SK-N-SH treated with all-trans-retinoic acid at 6 μM for 48 hours (cell line): ENCODE results near the gene STXBP5.

ENCODE experiments used
- ATAC-seq: fragments of 200-7000 bp; cut with Tn5 transposase; 3 replicates; pipeline ENCODE4 v1.9.1; 2020; ENCODE audit warnings: mild to moderate bottlenecking, moderate library complexity
- ARNTL ChIP-seq: fragments of 450-650 bp; formaldehyde crosslinking; IDR thresholded peaks from 2 replicates; pipeline ENCODE4 v1.5.0; 2020; ENCODE audit warnings: low read depth, mild to moderate bottlenecking, moderate library complexity, borderline replicate concordance
- BACH2 ChIP-seq: fragments of 250-450 bp; sonication (Bioruptor Pico); IDR thresholded peaks from 2 replicates; pipeline ENCODE4 v1.9.0; 2021; ENCODE audit warnings: mild to moderate bottlenecking, borderline replicate concordance
- CSDC2 ChIP-seq: fragments of 250-450 bp; sonication (Bioruptor Pico); IDR thresholded peaks from 2 replicates; pipeline ENCODE4 v1.5.0; 2020; ENCODE audit warnings: mild to moderate bottlenecking, moderate library complexity
- CSRNP3 ChIP-seq: fragments of 250-450 bp; sonication (Bioruptor Pico); IDR thresholded peaks from 2 replicates; pipeline ENCODE4 v1.5.1; 2021; ENCODE audit warnings: mild to moderate bottlenecking, moderate library complexity
- ESRRG ChIP-seq: fragments of 250-450 bp; sonication (Bioruptor Pico); IDR thresholded peaks from 2 replicates; pipeline ENCODE4 v1.6.1; 2021; ENCODE audit warnings: mild to moderate bottlenecking
- GLIS3 ChIP-seq: fragments of 250-450 bp; sonication (Bioruptor Pico); IDR thresholded peaks from 2 replicates; pipeline ENCODE4 v1.5.0; 2020; ENCODE audit warnings: mild to moderate bottlenecking, moderate library complexity
- ISL1 ChIP-seq: fragments of 250-450 bp; sonication (Bioruptor Pico); IDR thresholded peaks from 2 replicates; pipeline ENCODE4 v2.1.2; 2022; ENCODE audit warnings: mild to moderate bottlenecking, moderate library complexity
- OSR1 ChIP-seq: fragments of 250-450 bp; sonication (Bioruptor Pico); IDR thresholded peaks from 2 replicates; pipeline ENCODE4 v1.8.0; 2022; ENCODE audit warnings: moderate library complexity, mild to moderate bottlenecking, inconsistent platforms
- RARB ChIP-seq: fragments of 250-450 bp; sonication (Bioruptor Pico); IDR thresholded peaks from 2 replicates; pipeline ENCODE4 v1.8.0; 2021; ENCODE audit warnings: mild to moderate bottlenecking, moderate library complexity
- SNAI2 ChIP-seq: fragments of 250-450 bp; sonication (Bioruptor Pico); IDR thresholded peaks from 2 replicates; pipeline ENCODE4 v1.5.0; 2020; ENCODE audit warnings: mild to moderate bottlenecking, moderate library complexity
- TCF4 ChIP-seq: fragments of 250-450 bp; sonication (Bioruptor Pico); IDR thresholded peaks from 2 replicates; pipeline ENCODE4 v1.8.0; 2021; ENCODE audit warnings: mild to moderate bottlenecking, moderate library complexity, borderline replicate concordance
- TOX ChIP-seq: fragments of 250-450 bp; sonication (Bioruptor Pico); IDR thresholded peaks from 2 replicates; pipeline ENCODE4 v1.8.0; 2021; ENCODE audit warnings: mild to moderate bottlenecking, moderate library complexity, borderline replicate concordance
- ZC3H10 ChIP-seq: fragments of 250-450 bp; sonication (Bioruptor Pico); IDR thresholded peaks from 2 replicates; pipeline ENCODE4 v1.5.1; 2021; ENCODE audit warnings: mild to moderate bottlenecking, moderate library complexity
- ZFP3 ChIP-seq: fragments of 250-450 bp; sonication (Bioruptor Pico); IDR thresholded peaks from 2 replicates; pipeline ENCODE4 v1.5.0; 2020; ENCODE audit warnings: mild to moderate bottlenecking, moderate library complexity
- ZFP30 ChIP-seq: fragments of 450-650 bp; formaldehyde crosslinking; IDR thresholded peaks from 2 replicates; pipeline ENCODE4 v1.5.0; 2022; ENCODE audit warnings: mild to moderate bottlenecking, moderate library complexity
- ZNF565 ChIP-seq: fragments of 450-650 bp; formaldehyde crosslinking; conservative IDR thresholded peaks from 2 replicates; pipeline ENCODE4 v1.5.0; 2020; ENCODE audit warnings: low read depth, mild to moderate bottlenecking, moderate library complexity
- ZNF70 ChIP-seq: fragments of 450-650 bp; formaldehyde crosslinking; IDR thresholded peaks from 2 replicates; pipeline ENCODE4 v1.5.0; 2020; ENCODE audit warnings: mild to moderate bottlenecking, moderate library complexity
- TF ChIP-seq, protein P1 (sequence below): fragments of 250-450 bp; sonication (Bioruptor Pico); IDR thresholded peaks from 2 replicates; pipeline ENCODE4 v1.8.0; 2020; ENCODE audit warnings: mild to moderate bottlenecking, moderate library complexity, borderline replicate concordance
- TF ChIP-seq, protein P2 (sequence below): fragments of 250-450 bp; sonication (Bioruptor Pico); IDR thresholded peaks from 2 replicates; pipeline ENCODE4 v1.5.1; 2020; ENCODE audit warnings: low read depth, mild to moderate bottlenecking, moderate library complexity
- TF ChIP-seq, protein P3 (sequence below): fragments of 250-450 bp; sonication (Bioruptor Pico); IDR thresholded peaks from 2 replicates; pipeline ENCODE4 v1.8.0; 2021; ENCODE audit warnings: low read depth, mild to moderate bottlenecking, moderate library complexity, borderline replicate concordance

Gene STXBP5

GRCh38 chr6:147281895-147282565, 77.8 kb downstream of the STXBP5 start:
- TF ChIP-seq, protein P1, sequence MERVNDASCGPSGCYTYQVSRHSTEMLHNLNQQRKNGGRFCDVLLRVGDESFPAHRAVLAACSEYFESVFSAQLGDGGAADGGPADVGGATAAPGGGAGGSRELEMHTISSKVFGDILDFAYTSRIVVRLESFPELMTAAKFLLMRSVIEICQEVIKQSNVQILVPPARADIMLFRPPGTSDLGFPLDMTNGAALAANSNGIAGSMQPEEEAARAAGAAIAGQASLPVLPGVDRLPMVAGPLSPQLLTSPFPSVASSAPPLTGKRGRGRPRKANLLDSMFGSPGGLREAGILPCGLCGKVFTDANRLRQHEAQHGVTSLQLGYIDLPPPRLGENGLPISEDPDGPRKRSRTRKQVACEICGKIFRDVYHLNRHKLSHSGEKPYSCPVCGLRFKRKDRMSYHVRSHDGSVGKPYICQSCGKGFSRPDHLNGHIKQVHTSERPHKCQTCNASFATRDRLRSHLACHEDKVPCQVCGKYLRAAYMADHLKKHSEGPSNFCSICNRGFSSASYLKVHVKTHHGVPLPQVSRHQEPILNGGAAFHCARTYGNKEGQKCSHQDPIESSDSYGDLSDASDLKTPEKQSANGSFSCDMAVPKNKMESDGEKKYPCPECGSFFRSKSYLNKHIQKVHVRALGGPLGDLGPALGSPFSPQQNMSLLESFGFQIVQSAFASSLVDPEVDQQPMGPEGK = no peak
- TF ChIP-seq, protein P2, sequence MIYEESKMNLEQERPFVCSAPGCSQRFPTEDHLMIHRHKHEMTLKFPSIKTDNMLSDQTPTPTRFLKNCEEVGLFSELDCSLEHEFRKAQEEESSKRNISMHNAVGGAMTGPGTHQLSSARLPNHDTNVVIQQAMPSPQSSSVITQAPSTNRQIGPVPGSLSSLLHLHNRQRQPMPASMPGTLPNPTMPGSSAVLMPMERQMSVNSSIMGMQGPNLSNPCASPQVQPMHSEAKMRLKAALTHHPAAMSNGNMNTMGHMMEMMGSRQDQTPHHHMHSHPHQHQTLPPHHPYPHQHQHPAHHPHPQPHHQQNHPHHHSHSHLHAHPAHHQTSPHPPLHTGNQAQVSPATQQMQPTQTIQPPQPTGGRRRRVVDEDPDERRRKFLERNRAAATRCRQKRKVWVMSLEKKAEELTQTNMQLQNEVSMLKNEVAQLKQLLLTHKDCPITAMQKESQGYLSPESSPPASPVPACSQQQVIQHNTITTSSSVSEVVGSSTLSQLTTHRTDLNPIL (CRISPR knock-in tag) = no peak
- no peak for TF ChIP-seq ZNF70 (CRISPR knock-in tag)
- TF ChIP-seq TOX (CRISPR knock-in tag) = no peak
- TF ChIP-seq BACH2 (CRISPR knock-in tag) = no peak
- TF ChIP-seq CSDC2 = no peak
- no peak for TF ChIP-seq TCF4 (CRISPR knock-in tag)
- no peak for TF ChIP-seq RARB (CRISPR knock-in tag)
- TF ChIP-seq ESRRG (CRISPR knock-in tag) = no peak
- no peak for TF ChIP-seq CSRNP3
- TF ChIP-seq ZC3H10 = no peak
- TF ChIP-seq ZNF565 (CRISPR knock-in tag) = no peak
- no peak for TF ChIP-seq ZFP3 (CRISPR knock-in tag)
- TF ChIP-seq, protein P3, sequence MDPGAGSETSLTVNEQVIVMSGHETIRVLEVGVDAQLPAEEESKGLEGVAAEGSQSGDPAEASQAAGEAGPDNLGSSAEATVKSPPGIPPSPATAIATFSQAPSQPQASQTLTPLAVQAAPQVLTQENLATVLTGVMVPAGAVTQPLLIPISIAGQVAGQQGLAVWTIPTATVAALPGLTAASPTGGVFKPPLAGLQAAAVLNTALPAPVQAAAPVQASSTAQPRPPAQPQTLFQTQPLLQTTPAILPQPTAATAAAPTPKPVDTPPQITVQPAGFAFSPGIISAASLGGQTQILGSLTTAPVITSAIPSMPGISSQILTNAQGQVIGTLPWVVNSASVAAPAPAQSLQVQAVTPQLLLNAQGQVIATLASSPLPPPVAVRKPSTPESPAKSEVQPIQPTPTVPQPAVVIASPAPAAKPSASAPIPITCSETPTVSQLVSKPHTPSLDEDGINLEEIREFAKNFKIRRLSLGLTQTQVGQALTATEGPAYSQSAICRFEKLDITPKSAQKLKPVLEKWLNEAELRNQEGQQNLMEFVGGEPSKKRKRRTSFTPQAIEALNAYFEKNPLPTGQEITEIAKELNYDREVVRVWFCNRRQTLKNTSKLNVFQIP (CRISPR knock-in tag) = no peak
- no peak for TF ChIP-seq SNAI2
- no peak for TF ChIP-seq OSR1
- no peak for ATAC-seq

GRCh38 chr6:147282566-147282959, 78.3 kb downstream of the STXBP5 start:
- ATAC-seq = no peak
- TF ChIP-seq TCF4 (CRISPR knock-in tag) (no peak), RARB (CRISPR knock-in tag) (no peak), ZC3H10 (no peak), ZNF70 (CRISPR knock-in tag) (no peak), TOX (CRISPR knock-in tag) (no peak), ZFP30 (CRISPR knock-in tag) (no peak), ZNF565 (CRISPR knock-in tag) (no peak), ARNTL (CRISPR knock-in tag) (no peak), BACH2 (CRISPR knock-in tag) (no peak), ISL1 (no peak), OSR1 (no peak), GLIS3 (CRISPR knock-in tag) (no peak)
- TF ChIP-seq, protein P3 (CRISPR knock-in tag) = no peak
- TF ChIP-seq, protein P1 = no peak
- TF ChIP-seq, protein P2 (CRISPR knock-in tag) = no peak
- TF ChIP-seq, all 23 proteins: peak for 0
